Measurements from ENCODE around the gene RAB7A.

RAB7A gene

DNA sequence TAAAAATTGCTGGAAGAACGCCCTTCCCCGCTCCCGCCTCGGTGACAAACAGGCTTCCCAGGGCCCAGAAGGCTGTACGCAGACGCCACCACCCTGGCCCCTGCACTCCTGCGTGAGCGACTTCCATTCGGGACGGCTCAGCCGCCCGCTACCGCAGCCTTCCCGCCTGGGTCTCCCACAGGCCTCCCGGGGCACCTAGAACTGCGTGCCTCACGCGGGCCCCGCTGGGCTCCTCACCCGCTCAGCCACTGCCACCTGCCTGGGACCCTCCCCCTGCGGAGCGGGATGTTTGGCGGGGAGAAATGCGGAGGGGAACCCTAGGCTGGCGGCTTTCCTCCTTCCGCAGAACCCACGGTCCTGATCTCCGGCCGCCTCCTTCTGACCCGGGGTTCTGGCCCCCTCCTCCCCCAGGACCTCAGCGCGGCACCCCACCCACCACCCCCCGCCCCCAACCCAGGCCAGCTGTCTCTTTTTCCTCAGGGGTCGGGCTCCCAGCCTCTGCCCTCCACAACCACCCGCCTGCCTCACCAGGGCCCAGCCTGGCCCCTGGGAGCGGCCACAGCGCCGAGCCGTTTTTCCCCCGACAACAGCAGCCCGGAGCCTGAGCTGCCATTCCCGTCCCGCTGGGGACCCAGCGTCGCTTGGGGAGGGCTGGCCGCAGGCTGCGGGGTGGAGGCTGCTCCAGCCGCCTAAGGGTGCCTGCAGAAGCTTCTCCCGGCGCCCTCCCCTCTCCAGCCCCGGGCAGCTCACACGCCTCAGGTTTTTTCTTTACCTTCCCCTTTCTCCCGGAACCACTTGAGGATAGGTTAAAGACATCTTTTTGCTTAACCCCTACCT is 27.6 kb upstream of the RAB7A start:
- no peaks in the 10 kb centered on the region for H3K36me3 ChIP-seq (ENCODE audit: control insufficient read depth, low read depth, low read length)
- no peak overlapping the region for H3K9ac ChIP-seq (ENCODE audit: low read length)
- H3K4me1 ChIP-seq (ENCODE audit: control insufficient read depth, low read depth, low read length), result no peaks in the 10 kb centered on the region
- no peak overlapping the region for H3K27ac ChIP-seq (ENCODE audit: low read length)
- H3K27me3 ChIP-seq (ENCODE audit: control insufficient read depth, insufficient read depth, low read length), result no peaks in the 10 kb centered on the region
- no peaks in the 10 kb centered on the region for H3K9me3 ChIP-seq (ENCODE audit: control insufficient read depth, low read depth, low read length)
- peak overlapping the region; percentile 27 for H3K4me3 ChIP-seq (ENCODE audit: low read length)

GRCh38 chr3:128701342-128702212 is 24.4 kb upstream of the RAB7A start:
- H3K4me1 ChIP-seq (ENCODE audit: control insufficient read depth, low read depth, low read length), result no peaks in the 10 kb centered on the region
- no peaks in the 10 kb centered on the region for H3K9me3 ChIP-seq (ENCODE audit: control insufficient read depth, low read depth, low read length)
- no peaks in the 10 kb centered on the region for H3K27me3 ChIP-seq (ENCODE audit: control insufficient read depth, insufficient read depth, low read length)
- H3K4me3 ChIP-seq (ENCODE audit: low read length), result no peak overlapping the region
- no peak overlapping the region for H3K9ac ChIP-seq (ENCODE audit: low read length)
- no peaks in the 10 kb centered on the region for H3K36me3 ChIP-seq (ENCODE audit: control insufficient read depth, low read depth, low read length)
- no peak overlapping the region for H3K27ac ChIP-seq (ENCODE audit: low read length)

GRCh38 chr3:128702391-128702790 is 23.6 kb upstream of the RAB7A start:
- Histone ChIP-seq H3K27me3 (ENCODE audit: control insufficient read depth, insufficient read depth, low read length) (no peaks in the 10 kb centered on the region), H3K4me1 (ENCODE audit: control insufficient read depth, low read depth, low read length) (no peaks in the 10 kb centered on the region), H3K27ac (ENCODE audit: low read length) (no peak overlapping the region), H3K9ac (ENCODE audit: low read length) (no peak overlapping the region), H3K4me3 (ENCODE audit: low read length) (no peak overlapping the region), H3K9me3 (ENCODE audit: control insufficient read depth, low read depth, low read length) (no peaks in the 10 kb centered on the region), H3K36me3 (ENCODE audit: control insufficient read depth, low read depth, low read length) (no peaks in the 10 kb centered on the region)

GRCh38 chr3:128703561-128703960 is 22.4 kb upstream of the RAB7A start:
- Histone ChIP-seq H3K27me3 (ENCODE audit: control insufficient read depth, insufficient read depth, low read length) (no peaks in the 10 kb centered on the region), H3K4me3 (ENCODE audit: low read length) (no peak overlapping the region), H3K36me3 (ENCODE audit: control insufficient read depth, low read depth, low read length) (no peaks in the 10 kb centered on the region), H3K27ac (ENCODE audit: low read length) (no peak overlapping the region), H3K4me1 (ENCODE audit: control insufficient read depth, low read depth, low read length) (no peaks in the 10 kb centered on the region), H3K9ac (ENCODE audit: low read length) (no peak overlapping the region), H3K9me3 (ENCODE audit: control insufficient read depth, low read depth, low read length) (no peaks in the 10 kb centered on the region)

GRCh38 chr3:128706086-128706615 is 19.8 kb upstream of the RAB7A start:
- Histone ChIP-seq H3K27me3 (ENCODE audit: control insufficient read depth, insufficient read depth, low read length) (no peaks in the 10 kb centered on the region), H3K9me3 (ENCODE audit: control insufficient read depth, low read depth, low read length) (no peaks in the 10 kb centered on the region), H3K4me3 (ENCODE audit: low read length) (no peak overlapping the region), H3K36me3 (ENCODE audit: control insufficient read depth, low read depth, low read length) (no peaks in the 10 kb centered on the region), H3K27ac (ENCODE audit: low read length) (no peak overlapping the region), H3K9ac (ENCODE audit: low read length) (no peak overlapping the region), H3K4me1 (ENCODE audit: control insufficient read depth, low read depth, low read length) (peaks cover 9% of the 10 kb centered on the region)

- H3K4me3 ChIP-seq (ENCODE audit: low read length), result no peak overlapping the region
- H3K9me3 ChIP-seq (ENCODE audit: control insufficient read depth, low read depth, low read length), result no peaks in the 10 kb centered on the region
- peaks cover 13% of the 10 kb centered on the region for H3K4me1 ChIP-seq (ENCODE audit: control insufficient read depth, low read depth, low read length)
- H3K9ac ChIP-seq (ENCODE audit: low read length), result no peak overlapping the region
- no peak overlapping the region for H3K27ac ChIP-seq (ENCODE audit: low read length)
- H3K27me3 ChIP-seq (ENCODE audit: control insufficient read depth, insufficient read depth, low read length), result no peaks in the 10 kb centered on the region
- no peaks in the 10 kb centered on the region for H3K36me3 ChIP-seq (ENCODE audit: control insufficient read depth, low read depth, low read length)
These were observed 18.0 kb upstream of the RAB7A start for GRCh38 chr3:128707928-128708494.

DNA sequence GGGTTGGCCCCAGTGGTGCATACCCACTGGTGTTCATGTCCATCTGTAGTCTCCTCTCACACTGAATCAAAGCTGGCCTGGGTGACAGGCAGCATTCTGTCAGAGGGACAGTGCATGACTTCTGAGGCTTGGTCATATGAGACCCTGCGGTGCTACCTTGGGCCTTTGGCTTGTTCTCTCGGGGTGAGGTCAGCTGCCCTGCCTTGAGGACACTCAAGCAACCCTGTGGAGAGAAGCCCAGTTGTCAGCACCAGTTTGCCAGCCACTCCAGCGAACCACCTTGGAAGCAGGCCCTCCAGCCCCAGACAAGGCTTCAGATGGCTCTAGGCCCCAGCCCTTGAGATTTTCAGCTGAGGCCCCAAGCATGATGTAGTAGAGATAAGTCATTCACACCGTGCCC is 16.9 kb upstream of the RAB7A start:
- H3K27me3 ChIP-seq (ENCODE audit: control insufficient read depth, insufficient read depth, low read length), result no peaks in the 10 kb centered on the region
- no peak overlapping the region for H3K4me3 ChIP-seq (ENCODE audit: low read length)
- no peaks in the 10 kb centered on the region for H3K36me3 ChIP-seq (ENCODE audit: control insufficient read depth, low read depth, low read length)
- H3K4me1 ChIP-seq (ENCODE audit: control insufficient read depth, low read depth, low read length), result peaks cover 13% of the 10 kb centered on the region
- no peak overlapping the region for H3K27ac ChIP-seq (ENCODE audit: low read length)
- H3K9me3 ChIP-seq (ENCODE audit: control insufficient read depth, low read depth, low read length), result no peaks in the 10 kb centered on the region
- H3K9ac ChIP-seq (ENCODE audit: low read length), result no peak overlapping the region

DNA sequence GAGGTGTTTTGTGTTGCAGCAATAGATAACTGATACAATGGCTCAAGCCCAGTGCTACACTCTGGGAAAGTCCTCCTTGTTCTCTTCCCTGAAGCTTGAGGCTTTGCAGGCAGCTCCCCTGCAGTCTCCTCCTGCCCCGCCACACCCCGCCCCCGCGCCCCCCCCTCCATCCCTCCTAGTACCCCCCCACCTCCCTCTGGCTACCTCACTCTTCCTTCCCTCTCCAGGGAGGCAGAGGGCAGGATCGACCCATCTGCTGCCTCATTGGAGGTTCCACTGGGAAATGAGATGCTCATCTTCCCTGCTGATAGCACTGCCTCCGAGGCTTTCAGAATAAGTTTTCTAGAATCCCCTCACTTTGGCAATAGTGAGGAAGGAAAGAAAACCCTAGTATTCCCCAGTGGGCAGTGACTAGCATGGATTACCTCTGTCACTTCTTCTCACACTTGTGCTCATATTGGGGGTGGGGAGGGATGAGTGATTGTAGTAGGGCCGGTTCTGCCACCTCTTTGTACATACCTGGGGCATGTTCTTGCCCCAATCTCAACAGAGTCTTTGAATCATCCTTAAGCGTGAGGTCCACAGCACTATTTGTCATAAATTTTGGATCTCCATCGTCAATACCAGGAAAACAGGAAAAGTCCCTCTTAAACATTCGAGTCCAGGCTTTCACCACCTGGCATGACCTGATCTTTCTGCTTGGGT is 16.3 kb upstream of the RAB7A start:
- H3K4me1 ChIP-seq (ENCODE audit: control insufficient read depth, low read depth, low read length), result peaks cover 13% of the 10 kb centered on the region
- no peak overlapping the region for H3K9ac ChIP-seq (ENCODE audit: low read length)
- no peak overlapping the region for H3K4me3 ChIP-seq (ENCODE audit: low read length)
- H3K27ac ChIP-seq (ENCODE audit: low read length), result no peak overlapping the region
- H3K9me3 ChIP-seq (ENCODE audit: control insufficient read depth, low read depth, low read length), result no peaks in the 10 kb centered on the region
- no peaks in the 10 kb centered on the region for H3K36me3 ChIP-seq (ENCODE audit: control insufficient read depth, low read depth, low read length)
- H3K27me3 ChIP-seq (ENCODE audit: control insufficient read depth, insufficient read depth, low read length), result no peaks in the 10 kb centered on the region

- H3K36me3 ChIP-seq (ENCODE audit: control insufficient read depth, low read depth, low read length), result no peaks in the 10 kb centered on the region
- H3K9ac ChIP-seq (ENCODE audit: low read length), result no peak overlapping the region
- H3K4me3 ChIP-seq (ENCODE audit: low read length), result no peak overlapping the region
- H3K4me1 ChIP-seq (ENCODE audit: control insufficient read depth, low read depth, low read length), result peaks cover 13% of the 10 kb centered on the region
- H3K27me3 ChIP-seq (ENCODE audit: control insufficient read depth, insufficient read depth, low read length), result no peaks in the 10 kb centered on the region
- no peak overlapping the region for H3K27ac ChIP-seq (ENCODE audit: low read length)
- no peaks in the 10 kb centered on the region for H3K9me3 ChIP-seq (ENCODE audit: control insufficient read depth, low read depth, low read length)
These were observed 15.1 kb upstream of the RAB7A start for GRCh38 chr3:128710816-128711433.

DNA sequence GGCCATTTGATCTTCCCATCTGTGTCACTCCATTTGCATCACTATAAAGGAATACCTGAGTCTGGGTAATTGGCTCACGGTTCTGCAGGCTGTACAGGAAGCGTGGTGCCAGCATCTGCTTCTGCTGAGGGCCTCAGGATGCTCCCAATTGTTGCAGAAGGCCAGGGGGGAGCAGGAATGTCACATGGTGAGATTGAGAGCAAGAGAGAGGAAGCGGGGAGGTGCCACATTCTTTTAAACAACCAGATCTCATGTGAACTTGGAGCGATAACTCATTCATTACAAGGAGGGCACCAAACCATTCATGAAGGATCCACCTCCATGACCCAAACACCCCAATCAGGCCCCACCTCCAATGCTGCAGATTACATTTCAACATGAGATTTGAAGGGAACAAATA is 13.1 kb upstream of the RAB7A start:
- no peak overlapping the region for H3K4me3 ChIP-seq (ENCODE audit: low read length)
- H3K27me3 ChIP-seq (ENCODE audit: control insufficient read depth, insufficient read depth, low read length), result no peaks in the 10 kb centered on the region
- H3K4me1 ChIP-seq (ENCODE audit: control insufficient read depth, low read depth, low read length), result peaks cover 13% of the 10 kb centered on the region
- H3K27ac ChIP-seq (ENCODE audit: low read length), result no peak overlapping the region
- no peak overlapping the region for H3K9ac ChIP-seq (ENCODE audit: low read length)
- H3K9me3 ChIP-seq (ENCODE audit: control insufficient read depth, low read depth, low read length), result no peaks in the 10 kb centered on the region
- no peaks in the 10 kb centered on the region for H3K36me3 ChIP-seq (ENCODE audit: control insufficient read depth, low read depth, low read length)
